Kidney tubule cell (primary cell): Measurements from ENCODE around the gene ABHD14A.
A peak's percentile ranks its signal among the peaks of the same experiment; 100 is the strongest.
"Not testable (repeated sequence)": the region's sequence is repeated elsewhere in the genome, so short reads cannot be mapped to it uniquely, and the experiment has no call there.

Source experiments
- DNase-seq: peaks from one replicate; pipeline ENCODE4 v3.0.0-alpha.2; 2018; ENCODE audit warnings: low spot score

Gene ABHD14A

GRCh38 chr3:51974277-51974962, 444 bp upstream of the ABHD14A start:
- DNase-seq, result no peak

DNA sequence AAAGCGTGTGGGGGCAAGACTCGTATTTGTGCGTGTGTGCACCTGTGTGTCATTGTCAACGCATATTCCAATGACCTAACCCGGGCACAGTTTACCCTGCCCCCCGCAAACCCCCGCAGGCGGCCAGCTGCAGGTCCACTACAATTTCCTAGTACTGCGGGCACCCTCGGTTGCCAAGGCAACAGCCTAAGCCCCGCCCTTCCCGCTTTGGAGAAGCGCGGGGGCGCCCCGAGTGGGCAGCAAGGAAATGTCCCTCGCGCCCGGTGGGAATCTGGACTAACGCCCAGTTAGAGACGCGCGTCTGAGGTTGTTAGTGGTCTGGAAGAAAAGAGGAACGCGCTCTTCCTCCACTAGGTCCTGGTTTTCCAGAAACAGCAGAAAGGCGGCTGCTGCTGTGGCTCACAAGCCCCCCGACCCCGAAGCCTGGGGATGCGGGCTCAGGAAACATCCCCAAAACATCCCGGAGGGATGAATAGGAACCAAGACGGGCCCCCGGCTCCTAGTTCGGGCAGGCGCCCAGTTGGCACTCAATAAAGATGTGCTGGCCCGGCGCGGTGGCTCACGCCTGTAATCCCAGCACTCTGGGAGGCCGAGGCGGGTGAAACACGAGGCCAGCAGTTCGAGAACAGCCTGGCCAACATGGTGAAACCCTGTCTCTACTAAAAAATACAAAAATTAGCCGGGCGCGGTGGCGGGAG, 1.1 kb downstream of the ABHD14A start:
- DNase-seq, result peak; percentile 52

- DNase-seq, result peak; percentile 28
Observed at GRCh38 chr3:51977446-51978142, 2.7 kb downstream of the ABHD14A start.

DNA sequence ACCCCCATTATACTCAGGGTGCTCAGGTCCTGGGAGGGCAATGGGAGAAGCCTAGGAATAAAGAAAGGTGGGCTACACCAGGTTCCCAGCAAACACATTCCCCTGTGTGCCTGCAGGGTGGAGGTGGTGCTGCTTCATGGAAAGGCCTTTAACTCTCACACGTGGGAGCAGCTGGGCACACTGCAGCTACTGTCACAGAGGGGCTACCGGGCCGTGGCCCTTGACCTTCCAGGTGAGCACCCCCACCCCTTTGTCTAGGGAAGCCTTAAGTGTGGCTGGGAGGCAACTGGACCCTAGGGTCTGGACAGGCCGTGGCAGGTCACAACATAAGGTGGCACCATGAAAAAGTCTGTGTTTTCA, 3.3 kb downstream of the ABHD14A start:
- DNase-seq, result no peak

DNA sequence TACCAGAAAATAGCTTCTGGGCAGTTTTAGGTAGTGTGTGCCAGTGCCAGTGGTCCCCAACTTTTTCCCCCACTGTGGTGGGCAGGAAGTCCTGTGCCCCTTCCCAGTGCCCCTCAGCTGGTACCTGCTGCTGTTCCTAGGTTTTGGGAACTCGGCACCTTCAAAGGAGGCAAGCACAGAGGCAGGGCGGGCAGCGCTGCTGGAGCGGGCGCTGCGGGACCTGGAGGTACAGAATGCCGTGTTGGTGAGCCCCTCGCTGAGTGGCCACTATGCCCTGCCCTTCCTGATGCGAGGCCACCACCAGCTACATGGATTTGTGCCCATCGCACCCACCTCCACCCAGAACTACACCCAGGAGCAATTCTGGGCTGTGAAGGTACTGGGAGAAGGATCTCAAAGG, 5.4 kb downstream of the ABHD14A start:
- DNase-seq, result no peak

- DNase-seq, result peak; percentile 93
Observed at GRCh38 chr3:51982352-51982837, 7.5 kb downstream of the ABHD14A start.

GRCh38 chr3:51982838-51983577, 8.1 kb downstream of the ABHD14A start, which contains the start of gene ACY1:
Gene ACY1 (plus strand): TSS chr3:51983535. CDS start chr3:51984065, 530 bp downstream.
- DNase-seq, result peak; percentile 91

DNA sequence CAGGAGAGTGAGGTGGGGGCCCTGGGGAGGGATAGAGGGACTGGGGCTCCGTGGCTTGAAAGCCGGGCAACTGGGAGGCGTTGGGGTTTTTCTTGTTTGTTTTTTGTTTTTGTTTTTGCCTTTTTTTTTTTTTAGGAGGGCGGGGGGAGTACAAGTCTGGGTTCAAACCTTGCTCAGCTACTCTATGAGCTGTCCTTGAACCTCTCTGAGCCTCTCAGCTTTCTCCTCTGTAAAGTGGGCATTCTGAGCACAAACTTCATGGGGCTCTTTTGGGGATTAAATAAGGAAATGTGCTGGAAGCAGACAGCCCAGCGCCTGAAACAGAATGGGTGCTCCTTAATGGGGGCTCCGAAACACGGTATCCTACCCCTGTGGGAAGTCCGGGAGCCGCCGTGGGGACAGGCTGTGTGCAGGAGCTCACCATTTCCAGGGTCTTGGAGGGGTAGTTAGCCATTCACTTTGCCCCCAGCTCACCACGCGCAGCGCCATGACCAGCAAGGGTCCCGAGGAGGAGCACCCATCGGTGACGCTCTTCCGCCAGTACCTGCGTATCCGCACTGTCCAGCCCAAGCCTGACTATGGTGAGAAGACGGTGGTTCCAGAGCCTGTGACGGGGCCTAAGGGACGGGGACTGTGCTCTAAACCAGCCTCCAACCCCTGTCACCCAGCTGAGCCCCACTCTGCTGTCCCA, 8.9 kb downstream of the ABHD14A start:
- DNase-seq, result peak; percentile 23

- DNase-seq, result no peak
Observed at GRCh38 chr3:51984269-51984647, 9.4 kb downstream of the ABHD14A start.

DNA sequence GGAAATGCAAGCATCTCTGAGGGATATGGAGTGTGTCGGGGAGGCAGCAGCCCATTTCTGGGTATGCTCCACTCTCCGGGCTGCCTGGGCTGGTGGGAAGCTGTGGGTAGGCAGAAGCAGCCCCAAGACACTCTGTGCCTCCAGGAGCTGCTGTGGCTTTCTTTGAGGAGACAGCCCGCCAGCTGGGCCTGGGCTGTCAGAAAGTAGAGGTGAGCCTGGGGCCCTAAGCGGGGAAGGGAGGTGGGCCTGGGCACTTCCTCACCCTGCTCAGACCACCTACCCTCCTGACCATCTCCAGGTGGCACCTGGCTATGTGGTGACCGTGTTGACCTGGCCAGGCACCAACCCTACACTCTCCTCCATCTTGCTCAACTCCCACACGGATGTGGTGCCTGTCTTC, 10.2 kb downstream of the ABHD14A start:
- DNase-seq, result no peak

- DNase-seq, result no peak
Observed at GRCh38 chr3:51986010-51986947, 11.4 kb downstream of the ABHD14A start.

GRCh38 chr3:51987568-51987967, 12.7 kb downstream of the ABHD14A start:
- no peak for DNase-seq

DNA sequence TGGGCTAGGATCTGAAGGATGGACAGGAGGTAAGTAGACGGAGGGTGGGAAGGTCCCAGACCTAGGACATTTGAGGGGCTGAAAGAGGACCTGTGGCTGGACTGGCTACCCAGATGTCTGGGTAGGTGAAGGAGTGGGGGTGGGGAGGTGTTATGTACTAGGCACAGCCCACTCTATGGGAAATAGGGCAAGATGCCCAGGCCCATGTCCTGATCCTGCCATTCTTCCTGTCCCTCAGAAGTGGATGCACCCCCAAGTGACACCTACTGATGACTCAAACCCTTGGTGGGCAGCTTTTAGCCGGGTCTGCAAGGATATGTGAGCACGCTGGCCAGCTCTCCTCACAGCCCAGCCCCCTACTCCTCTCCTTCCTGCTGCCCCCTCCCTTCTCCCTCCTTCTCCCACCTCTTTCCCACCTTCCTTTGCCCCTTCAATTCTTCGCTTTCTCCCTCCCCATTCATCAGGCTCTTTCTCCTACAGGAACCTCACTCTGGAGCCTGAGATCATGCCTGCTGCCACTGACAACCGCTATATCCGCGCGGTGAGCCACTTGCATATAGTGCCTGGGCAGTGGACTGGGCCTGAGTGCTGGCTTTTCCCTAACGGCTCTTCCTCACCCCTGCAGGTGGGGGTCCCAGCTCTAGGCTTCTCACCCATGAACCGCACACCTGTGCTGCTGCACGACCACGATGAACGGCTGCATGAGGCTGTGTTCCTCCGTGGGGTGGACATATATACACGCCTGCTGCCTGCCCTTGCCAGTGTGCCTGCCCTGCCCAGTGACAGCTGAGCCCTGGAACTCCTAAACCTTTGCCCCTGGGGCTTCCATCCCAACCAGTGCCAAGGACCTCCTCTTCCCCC, 13.7 kb downstream of the ABHD14A start:
- no peak for DNase-seq

DNA sequence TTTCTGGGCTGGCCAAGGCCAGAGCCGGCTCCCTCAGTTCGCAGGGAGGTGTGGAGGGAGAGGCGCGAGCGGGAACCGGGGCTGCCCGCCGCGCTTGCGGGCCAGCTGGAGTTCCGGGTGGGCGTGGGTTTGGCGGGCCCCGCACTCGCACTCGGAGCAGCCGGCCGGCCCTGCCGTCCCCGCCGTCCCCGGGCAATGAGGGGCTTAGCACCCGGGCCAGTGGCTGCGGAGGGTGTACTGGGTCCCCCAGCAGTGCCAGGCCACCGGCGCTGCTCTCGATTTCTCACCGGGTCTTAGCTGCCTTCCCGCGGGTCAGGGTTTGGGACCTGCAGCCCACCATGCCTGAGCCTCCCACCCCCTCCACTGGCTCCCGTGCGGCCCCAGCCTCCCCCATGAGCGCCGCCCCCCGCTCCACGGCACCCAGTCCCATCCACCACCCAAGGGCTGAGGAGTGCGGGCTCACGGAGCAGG, 15.7 kb downstream of the ABHD14A start:
- not testable (repeated sequence) for DNase-seq

- no peak for DNase-seq
Observed at GRCh38 chr3:51992017-51992682, 17.3 kb downstream of the ABHD14A start.

DNA sequence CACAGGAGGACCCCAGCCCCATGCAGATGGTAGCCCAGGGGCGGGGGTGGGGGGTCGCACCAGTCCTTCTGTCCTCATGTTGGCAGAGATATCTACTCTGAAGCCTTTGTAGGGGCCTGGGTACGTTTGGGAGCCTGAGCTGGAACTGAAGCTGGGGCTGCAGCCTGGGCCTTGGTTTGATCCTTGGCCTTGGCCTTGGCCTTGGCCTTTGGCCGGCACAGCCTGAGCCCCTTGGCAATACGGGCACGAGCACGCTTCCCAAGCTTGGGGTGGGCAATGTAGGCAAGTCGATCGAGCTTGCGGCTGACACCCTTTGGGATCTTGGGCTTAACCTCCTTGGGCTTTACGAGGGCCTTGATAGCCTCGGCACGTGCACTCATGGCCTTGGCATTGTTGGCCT, 18.8 kb downstream of the ABHD14A start:
- not testable (repeated sequence) for DNase-seq

DNA sequence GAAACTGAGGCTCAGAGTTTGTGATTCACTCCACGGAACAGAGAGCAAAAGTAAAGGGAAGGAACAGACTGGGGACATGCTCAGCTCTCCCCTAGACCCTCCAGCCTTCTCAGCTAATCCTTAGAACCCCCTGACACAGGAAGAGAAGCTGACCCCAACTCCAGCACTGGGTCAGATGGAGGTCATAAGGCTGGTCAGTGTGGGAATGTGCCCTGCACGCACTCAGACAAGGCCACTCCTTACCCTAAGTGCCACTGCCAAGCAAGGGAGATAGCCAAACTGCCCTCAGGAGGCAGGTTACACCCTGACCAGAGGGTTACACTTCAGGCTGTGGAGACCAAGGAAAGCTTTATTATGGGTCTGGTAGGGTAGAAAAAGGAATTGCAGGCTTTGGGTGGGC, 19.7 kb downstream of the ABHD14A start:
- no peak for DNase-seq

- peak; percentile 95 for DNase-seq
Observed at GRCh38 chr3:51995346-51996163, 20.7 kb downstream of the ABHD14A start, which contains the start of gene RPL29. Gene RPL29 (minus strand): TSS chr3:51995895. CDS start chr3:51995461, 434 bp downstream.
